BE2C (cell line): ENCODE data around the gene APC2.

Experiments
- DNase-seq: peaks from one replicate; pipeline ENCODE4 v3.0.0-alpha.2; 2020
- H3K27me3 ChIP-seq: fragments of 250-450 bp; sonication (Bioruptor Pico); 2 replicates; pipeline ENCODE4 v1.5.1; 2020; ENCODE audit warnings: mild to moderate bottlenecking
- H3K36me3 ChIP-seq: fragments of 250-450 bp; sonication (Bioruptor Pico); 2 replicates; pipeline ENCODE4 v1.5.1; 2020; ENCODE audit warnings: mild to moderate bottlenecking
- H3K4me1 ChIP-seq: fragments of 250-450 bp; sonication (Bioruptor Pico); 2 replicates; pipeline ENCODE4 v1.5.1; 2020
- H3K4me3 ChIP-seq: 2 replicates; pipeline ENCODE4 v1.5.1; 2011; ENCODE audit warnings: low read depth, low read length
- H3K9me3 ChIP-seq: fragments of 250-450 bp; sonication (Bioruptor Pico); 2 replicates; pipeline ENCODE4 v1.5.1; 2020
- CTCF ChIP-seq: IDR thresholded peaks from 2 replicates; pipeline ENCODE4 v1.5.1; 2012; ENCODE audit warnings: mild to moderate bottlenecking, low read depth, low read length

The APC2 gene

GRCh38 chr19:1420590-1420989 lies 29.3 kb upstream of the APC2 start:
- H3K27me3 ChIP-seq, result no peaks in the 10 kb centered on the region
- no peak overlapping the region for H3K4me3 ChIP-seq
- H3K36me3 ChIP-seq, result peaks cover 87% of the 10 kb centered on the region
- H3K9me3 ChIP-seq, result no peaks in the 10 kb centered on the region
- no peak for TF ChIP-seq CTCF
- DNase-seq, result no peak
- peaks cover 4% of the 10 kb centered on the region; the same call in 1 of the 2 replicates for H3K4me1 ChIP-seq

- Histone ChIP-seq H3K9me3 (no peaks in the 10 kb centered on the region), H3K4me3 (no peak overlapping the region), H3K36me3 (peaks cover 86% of the 10 kb centered on the region), H3K27me3 (no peaks in the 10 kb centered on the region), H3K4me1 (no peaks in the 10 kb centered on the region; the same call in 1 of the 2 replicates)
- no peak for TF ChIP-seq CTCF
- DNase-seq, result no peak
Measured at GRCh38 chr19:1421218-1421957, 28.5 kb upstream of the APC2 start.

- TF ChIP-seq CTCF, result no peak
- no peak for DNase-seq
- H3K36me3 ChIP-seq, result peaks cover 88% of the 10 kb centered on the region
Measured at GRCh38 chr19:1421958-1422305, 28.0 kb upstream of the APC2 start.

GRCh38 chr19:1422360-1422759 lies 27.6 kb upstream of the APC2 start:
- no peaks in the 10 kb centered on the region for H3K27me3 ChIP-seq
- H3K36me3 ChIP-seq, result peaks cover 89% of the 10 kb centered on the region
- no peak for TF ChIP-seq CTCF
- H3K4me3 ChIP-seq, result no peak overlapping the region
- DNase-seq, result no peak
- H3K4me1 ChIP-seq, result no peaks in the 10 kb centered on the region; the same call in 1 of the 2 replicates
- H3K9me3 ChIP-seq, result no peaks in the 10 kb centered on the region

More at GRCh38 chr19:1421958-1422305, 28.0 kb upstream of the APC2 start:
- Histone ChIP-seq H3K4me1 (no peaks in the 10 kb centered on the region; the same call in 1 of the 2 replicates), H3K9me3 (no peaks in the 10 kb centered on the region), H3K4me3 (no peak overlapping the region), H3K27me3 (no peaks in the 10 kb centered on the region)

- TF ChIP-seq CTCF, result no peak
- Histone ChIP-seq H3K27me3 (no peaks in the 10 kb centered on the region), H3K4me3 (no peak overlapping the region), H3K36me3 (peaks cover 89% of the 10 kb centered on the region), H3K9me3 (no peaks in the 10 kb centered on the region), H3K4me1 (no peaks in the 10 kb centered on the region; the same call in 1 of the 2 replicates)
- DNase-seq, result no peak
Measured at GRCh38 chr19:1422943-1423342, 27.0 kb upstream of the APC2 start.

- TF ChIP-seq CTCF, result no peak
- H3K36me3 ChIP-seq, result peaks cover 89% of the 10 kb centered on the region
Measured at GRCh38 chr19:1423436-1424191, 26.3 kb upstream of the APC2 start.

More at GRCh38 chr19:1423436-1424191, 26.3 kb upstream of the APC2 start:
- Histone ChIP-seq H3K27me3 (no peaks in the 10 kb centered on the region), H3K4me3 (no peak overlapping the region), H3K9me3 (no peaks in the 10 kb centered on the region), H3K4me1 (no peaks in the 10 kb centered on the region; the same call in 1 of the 2 replicates)
- no peak for DNase-seq
